CD4-positive, alpha-beta T cell treated with Interleukin-1 beta for 1 hour (primary cell): ENCODE data around the gene AKAP5.

Experiments
- DNase-seq, 2 donors: peaks; one replicate each; pipeline ENCODE4 v3.0.0-alpha.2; 2020 to 2022

Gene AKAP5

GRCh38 chr14:64463195-64463594, 2.1 kb upstream of the AKAP5 start:
- DNase-seq = no peak

GRCh38 chr14:64463873-64464272, 1.4 kb upstream of the AKAP5 start:
- DNase-seq = no peak

- DNase-seq = no peak
These were observed 648 bp upstream of the AKAP5 start for GRCh38 chr14:64464651-64465050.

- no peak for DNase-seq
These were observed 694 bp downstream of the AKAP5 start for GRCh38 chr14:64465831-64466554.

GRCh38 chr14:64467101-64467500, 1.8 kb downstream of the AKAP5 start:
- DNase-seq = no peak

GRCh38 chr14:64467566-64467965, 2.3 kb downstream of the AKAP5 start:
- no peak for DNase-seq

GRCh38 chr14:64468451-64468850, 3.2 kb downstream of the AKAP5 start:
- DNase-seq = no peak

GRCh38 chr14:64474041-64474440, 8.7 kb downstream of the AKAP5 start:
- DNase-seq = no peak

GRCh38 chr14:64474698-64475097, 9.4 kb downstream of the AKAP5 start:
- no peak for DNase-seq

GRCh38 chr14:64475585-64476273, 10.4 kb downstream of the AKAP5 start:
- DNase-seq = no peak

GRCh38 chr14:64476438-64476837, 11.1 kb downstream of the AKAP5 start:
- DNase-seq = no peak

- DNase-seq = peak in 1 of 2 donors; percentile 64
These were observed 13.4 kb downstream of the AKAP5 start for GRCh38 chr14:64478634-64479250.

- no peak for DNase-seq
These were observed 23.3 kb downstream of the AKAP5 start for GRCh38 chr14:64488590-64489099.

GRCh38 chr14:64491637-64492036, 26.3 kb downstream of the AKAP5 start:
- DNase-seq = no peak

- DNase-seq = no peak
These were observed 28.2 kb downstream of the AKAP5 start for GRCh38 chr14:64493455-64493854.

GRCh38 chr14:64495252-64495651, 30.0 kb downstream of the AKAP5 start:
- no peak for DNase-seq

- DNase-seq = no peak
These were observed 31.5 kb downstream of the AKAP5 start for GRCh38 chr14:64496764-64497163.

- no peak for DNase-seq
These were observed 34.8 kb downstream of the AKAP5 start for GRCh38 chr14:64500088-64500487.

- DNase-seq = peak in 1 of 2 donors; percentile 53
These were observed 36.3 kb downstream of the AKAP5 start for GRCh38 chr14:64501411-64502171.

GRCh38 chr14:64502456-64502855, 37.2 kb downstream of the AKAP5 start:
- peak; percentile 17 to 40 for DNase-seq

- DNase-seq = peak; percentile 20 to 51
These were observed 37.7 kb downstream of the AKAP5 start for GRCh38 chr14:64502887-64503433.

- DNase-seq = peak; percentile 98
These were observed 38.4 kb downstream of the AKAP5 start, which contains the start of gene ZBTB25 for GRCh38 chr14:64503434-64504309. Gene ZBTB25, minus strand, starts transcription at chr14:64503838. Its CDS starts 13,305 bp downstream, at chr14:64490533.
